Iris pigment epithelial cell (primary cell): ENCODE results near the gene AGPS.
"Not testable (repeated sequence)": the region's sequence is repeated elsewhere in the genome, so short reads cannot be mapped to it uniquely, and the experiment has no call there.

Experiments used
- DNase-seq: peaks from one replicate; pipeline ENCODE4 v3.0.0-alpha.2; 2011; ENCODE audit warnings: low read depth

AGPS gene

GRCh38 chr2:177474301-177474700, 81.7 kb downstream of the AGPS start:
- DNase-seq, result no peak

DNA sequence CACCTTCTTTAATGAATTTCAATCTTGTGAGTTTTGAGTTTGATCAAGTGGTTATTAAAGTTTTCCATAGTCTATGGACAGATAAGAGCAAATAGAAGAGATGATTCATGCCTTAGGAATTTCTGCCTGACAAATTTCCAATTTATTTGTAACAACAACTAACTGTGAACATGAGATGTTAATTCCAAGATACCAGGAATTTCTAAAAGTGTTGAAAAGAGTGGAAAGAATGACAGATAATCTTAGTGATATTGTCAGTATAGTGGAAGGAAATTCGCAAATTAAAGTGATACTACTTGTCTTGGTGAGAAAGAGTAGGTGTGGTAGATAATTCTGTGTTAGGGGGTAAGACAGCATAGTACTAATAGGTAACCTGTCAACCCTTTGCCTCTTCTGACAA, 82.4 kb downstream of the AGPS start:
- peak; percentile 73 for DNase-seq

- no peak for DNase-seq
Measured at GRCh38 chr2:177476897-177477296, 84.3 kb downstream of the AGPS start.

- no peak for DNase-seq
Measured at GRCh38 chr2:177478029-177478428, 85.5 kb downstream of the AGPS start.

- DNase-seq, result no peak
Measured at GRCh38 chr2:177478907-177479306, 86.3 kb downstream of the AGPS start.

GRCh38 chr2:177482195-177482594, 89.6 kb downstream of the AGPS start:
- no peak for DNase-seq

- DNase-seq, result no peak
Measured at GRCh38 chr2:177483531-177483930, 91.0 kb downstream of the AGPS start.

- DNase-seq, result peak; percentile 47
Measured at GRCh38 chr2:177484180-177484795, 91.7 kb downstream of the AGPS start.

GRCh38 chr2:177485657-177486056, 93.1 kb downstream of the AGPS start:
- DNase-seq, result not testable (repeated sequence)

GRCh38 chr2:177489719-177490301, 97.2 kb downstream of the AGPS start:
- DNase-seq, result peak; percentile 27

- no peak for DNase-seq
Measured at GRCh38 chr2:177495945-177496344, 103.4 kb downstream of the AGPS start.

- DNase-seq, result no peak
Measured at GRCh38 chr2:177496921-177497320, 104.3 kb downstream of the AGPS start.

DNA sequence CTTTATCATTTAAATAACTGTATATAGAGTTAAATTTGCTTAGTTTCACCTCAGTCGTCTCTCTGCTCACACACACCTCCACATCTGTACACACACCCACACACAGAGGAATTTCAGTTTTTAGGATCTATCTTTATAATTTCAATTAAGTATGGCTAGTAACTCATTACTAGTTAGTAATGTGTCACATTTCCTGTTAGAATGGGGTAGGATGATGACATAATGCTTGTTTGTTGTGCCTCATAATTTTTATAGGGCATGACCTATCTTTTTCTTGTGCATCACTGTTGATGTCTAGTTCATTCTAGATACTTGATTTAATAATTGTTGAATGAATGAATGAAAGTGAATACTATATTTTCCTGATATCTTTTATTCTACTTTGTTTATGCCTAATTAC, 108.6 kb downstream of the AGPS start:
- no peak for DNase-seq

- no peak for DNase-seq
Measured at GRCh38 chr2:177506505-177506904, 113.9 kb downstream of the AGPS start.

DNA sequence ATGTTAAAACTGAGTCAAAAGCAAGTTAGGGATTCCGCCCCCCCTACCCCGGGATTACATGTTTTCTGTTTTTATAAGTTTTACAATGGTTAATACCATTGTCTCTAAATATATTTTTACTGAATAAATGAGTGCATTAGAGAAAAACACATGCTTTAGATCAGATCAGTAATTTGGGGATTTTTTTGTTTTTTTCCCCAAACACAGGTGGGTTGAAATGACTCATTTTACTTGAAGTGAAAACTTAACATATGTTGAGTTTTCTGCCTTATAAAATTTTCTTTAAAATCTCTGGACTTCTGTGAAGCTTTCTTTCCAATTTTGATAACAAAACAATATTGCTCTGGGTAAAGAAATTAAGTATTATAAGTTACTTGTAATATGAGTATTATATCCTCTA, 114.4 kb downstream of the AGPS start:
- DNase-seq, result no peak

GRCh38 chr2:177516824-177517544, 124.4 kb downstream of the AGPS start:
- no peak for DNase-seq

DNA sequence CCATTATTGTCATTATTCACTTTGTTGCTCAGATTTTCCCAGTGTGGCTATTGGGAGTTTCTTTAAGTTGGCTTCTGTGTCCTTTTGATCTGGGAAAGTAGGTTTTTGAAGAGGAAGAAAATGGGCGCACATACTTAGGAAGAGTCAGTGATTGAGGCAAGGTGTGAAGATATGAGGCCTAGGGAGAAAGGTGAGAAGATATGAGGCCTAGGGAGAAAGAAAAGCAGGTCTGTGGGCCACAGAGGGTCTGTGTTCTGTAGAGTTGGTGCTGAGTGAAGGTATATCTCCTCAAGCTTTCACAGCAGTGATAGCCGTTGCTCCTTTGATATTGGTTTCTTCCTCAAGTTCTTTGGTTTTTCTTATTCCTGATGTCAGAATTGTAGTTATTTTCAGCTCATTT, 126.2 kb downstream of the AGPS start:
- DNase-seq, result no peak

- peak; percentile 11 for DNase-seq
Measured at GRCh38 chr2:177519534-177520115, 127.1 kb downstream of the AGPS start.

DNA sequence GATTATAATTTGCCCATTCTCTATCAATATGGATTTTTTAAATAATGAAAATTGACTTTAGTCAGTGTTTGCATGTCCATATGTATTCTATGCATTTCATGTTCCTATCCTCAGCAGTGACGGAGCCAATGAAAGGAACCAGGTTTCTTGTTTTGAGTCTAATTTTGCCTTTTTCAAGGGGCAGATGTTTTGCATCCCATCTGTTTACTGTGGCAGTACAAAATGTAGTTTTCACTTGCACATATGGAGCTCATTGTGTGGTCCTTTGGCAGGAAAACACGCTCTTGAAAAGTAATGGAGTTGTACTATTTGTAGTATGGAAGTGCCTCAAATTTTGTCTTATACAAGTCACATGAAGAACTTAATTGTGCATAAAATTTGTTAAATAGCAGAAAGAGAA, 127.8 kb downstream of the AGPS start:
- DNase-seq, result no peak

DNA sequence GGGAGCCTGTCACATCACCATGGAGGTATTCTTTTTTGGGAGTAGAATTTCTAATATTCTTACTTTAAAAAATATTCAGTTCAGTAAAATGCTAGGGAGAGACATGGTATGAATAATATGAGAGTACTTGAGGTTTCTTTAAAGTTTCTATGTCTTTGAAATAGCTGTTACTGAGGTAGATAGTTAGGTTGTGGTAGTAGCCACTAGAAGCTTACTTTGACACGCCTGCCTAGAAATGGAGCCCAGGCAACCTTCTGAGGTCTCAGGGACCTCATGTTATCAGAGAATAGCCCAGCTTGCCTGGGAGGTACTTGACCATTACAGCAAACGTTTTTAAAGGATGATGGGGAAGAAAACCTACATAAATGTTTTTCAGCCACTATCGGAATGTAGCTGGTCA, 131.2 kb downstream of the AGPS start:
- DNase-seq, result no peak

GRCh38 chr2:177525351-177525924, 132.9 kb downstream of the AGPS start:
- peak; percentile 15 for DNase-seq

DNA sequence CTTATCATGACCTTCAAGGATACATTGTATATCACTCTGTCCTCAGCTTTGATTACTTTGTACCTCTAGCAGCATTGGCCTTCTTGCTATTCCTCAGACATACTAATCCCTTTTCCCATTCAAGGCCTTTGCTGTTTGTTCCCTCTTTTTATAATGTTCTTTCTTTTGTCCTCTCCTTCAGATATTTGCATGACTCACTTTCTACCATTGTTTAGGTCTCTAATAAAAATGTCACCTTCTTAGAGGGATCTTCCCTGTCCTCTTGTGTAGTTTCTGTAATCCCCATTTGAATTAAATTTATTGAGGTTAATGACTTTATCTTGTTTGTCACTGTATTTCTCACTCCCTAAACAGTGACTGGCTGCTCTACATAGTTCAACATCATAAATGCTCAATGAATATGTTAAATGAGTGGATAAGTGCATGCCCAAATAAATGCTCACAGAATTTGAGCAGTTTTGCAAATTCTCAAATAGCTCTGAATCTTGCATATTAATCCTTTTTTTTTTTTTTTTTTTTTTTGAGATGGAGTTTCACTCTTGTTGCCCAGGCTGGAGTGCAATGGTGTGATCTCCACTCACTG, 135.9 kb downstream of the AGPS start:
- no peak for DNase-seq
